CD4-positive, alpha-beta T cell treated with Interleukin-15 for 1 hour (primary cell): ENCODE data around the gene LAMB1.

Experiments used
- DNase-seq: peaks from one replicate; pipeline ENCODE4 v3.0.0-alpha.2; 2020

LAMB1 gene

DNA sequence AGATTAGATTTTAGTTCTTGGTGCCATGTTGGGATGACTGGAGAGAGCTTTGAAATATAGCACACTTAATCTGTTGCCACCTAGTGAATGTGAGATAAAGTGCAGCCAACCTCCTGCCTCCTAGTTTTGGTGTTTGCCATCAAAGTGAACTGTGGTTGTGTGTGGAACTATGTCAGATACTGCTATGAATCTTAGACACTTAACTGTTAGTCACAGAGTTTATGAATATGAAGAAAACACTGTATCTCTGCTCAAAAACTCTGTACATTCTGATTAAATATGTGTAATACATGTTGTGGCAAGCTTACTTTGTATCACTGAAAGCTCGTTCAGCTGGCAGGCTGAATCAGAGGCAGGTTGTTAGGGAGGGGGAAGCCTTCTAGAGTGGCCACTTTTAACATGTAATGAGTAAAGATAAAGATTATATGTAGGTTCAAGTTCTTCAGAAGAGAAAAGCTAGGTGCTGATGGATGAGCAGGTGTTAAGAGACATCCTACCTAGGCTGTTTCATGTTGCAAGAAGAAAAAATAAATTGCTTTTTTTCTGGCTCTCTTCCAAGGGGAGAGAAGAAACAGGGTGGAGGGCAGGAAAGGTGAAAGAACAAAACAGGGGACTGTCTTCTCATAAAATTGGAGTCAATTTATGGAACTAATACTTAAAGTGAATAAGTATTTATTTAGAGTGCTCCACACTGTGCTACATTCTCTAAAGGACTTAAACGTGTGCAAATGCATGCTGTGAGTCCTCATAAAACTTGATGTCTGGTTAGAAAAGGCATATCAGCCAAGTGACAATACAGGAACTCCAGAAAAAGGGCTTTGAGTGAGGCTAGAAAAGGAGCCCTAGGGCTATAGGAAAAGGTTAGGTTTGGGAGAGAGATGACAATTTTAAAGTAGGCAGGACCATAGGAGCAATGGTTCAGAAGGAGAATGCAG lies 14.1 kb upstream of the LAMB1 start:
- no peak for DNase-seq

DNA sequence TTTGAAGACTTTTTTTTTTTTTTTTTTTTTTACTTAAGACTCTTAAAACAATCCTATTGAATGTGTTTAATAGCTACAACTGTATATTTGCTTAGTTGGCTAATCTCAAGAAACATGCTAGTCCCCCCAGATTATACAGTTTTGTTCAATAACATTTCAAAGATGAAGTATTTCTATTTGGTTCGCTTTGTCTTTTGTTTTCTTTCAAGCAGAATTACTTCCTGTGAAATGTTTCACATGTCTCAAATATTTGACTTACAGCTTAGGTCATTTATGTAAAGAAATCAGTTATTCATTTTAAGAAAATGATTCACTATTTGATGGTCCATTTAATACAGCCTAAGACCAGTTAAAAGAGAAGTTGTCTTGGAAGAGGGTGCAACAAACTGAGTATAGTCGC lies 12.8 kb upstream of the LAMB1 start:
- no peak for DNase-seq

DNA sequence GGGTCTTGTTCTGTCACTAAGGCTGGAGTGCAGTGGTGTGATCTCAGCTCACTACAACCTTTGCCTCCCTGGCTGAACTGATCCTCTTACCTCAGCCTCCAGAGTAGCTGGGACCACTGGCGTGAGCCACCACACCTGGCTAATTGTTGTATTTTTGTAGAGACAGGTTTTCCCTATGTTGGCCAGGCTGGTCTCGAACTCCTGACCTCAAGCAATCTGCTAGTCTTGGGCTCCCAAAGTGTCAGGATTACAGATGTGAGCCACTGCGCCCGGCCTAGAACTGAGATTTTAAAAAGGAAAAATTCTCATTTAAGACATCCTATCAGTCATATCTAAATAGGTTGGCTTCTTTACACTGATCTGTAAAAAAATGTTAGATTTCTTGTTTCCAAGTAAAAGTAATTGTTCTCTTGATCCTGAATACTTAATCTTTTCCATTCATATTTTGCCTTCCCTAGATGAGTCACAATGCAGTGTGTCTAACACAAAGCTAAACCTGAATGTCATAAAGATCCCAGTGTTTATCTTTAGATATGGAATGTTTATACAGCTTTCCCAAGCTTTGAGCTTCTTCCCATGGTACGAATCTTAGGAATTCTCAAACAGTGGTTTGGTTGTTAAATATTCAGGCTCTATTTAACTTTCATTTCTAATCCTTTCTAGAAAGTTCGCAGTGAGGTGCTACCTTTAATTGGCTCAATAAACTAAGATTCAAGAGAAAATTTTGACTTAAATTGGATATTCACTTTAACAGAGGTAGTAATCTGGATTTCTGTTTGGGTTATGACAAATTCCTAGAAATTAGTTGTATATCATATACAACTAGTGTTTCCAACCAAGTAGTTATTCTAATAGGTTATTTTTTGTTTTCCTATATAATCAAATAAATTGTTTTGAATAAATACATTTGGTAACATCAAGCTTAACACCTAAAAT lies 12.1 kb upstream of the LAMB1 start:
- no peak for DNase-seq

DNA sequence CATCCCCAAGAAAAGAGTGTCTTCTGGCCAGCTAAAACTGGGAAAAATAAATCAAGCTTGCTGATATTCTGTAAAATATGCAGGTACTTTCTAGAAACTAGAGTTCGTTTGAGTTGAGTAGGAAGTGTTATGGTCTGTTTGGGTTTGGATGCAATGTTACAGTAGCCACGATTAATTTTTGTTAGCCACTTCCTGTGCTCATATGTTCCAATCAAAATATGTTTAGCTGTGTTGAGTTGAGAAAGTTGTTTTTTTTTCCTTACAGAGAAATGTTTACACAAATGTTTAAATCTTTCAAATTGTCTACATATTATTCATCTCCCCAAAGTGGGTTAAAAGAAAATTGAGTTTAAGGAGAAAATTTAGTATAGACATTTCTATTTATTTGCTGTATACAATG lies 11.3 kb upstream of the LAMB1 start:
- DNase-seq = no peak

DNA sequence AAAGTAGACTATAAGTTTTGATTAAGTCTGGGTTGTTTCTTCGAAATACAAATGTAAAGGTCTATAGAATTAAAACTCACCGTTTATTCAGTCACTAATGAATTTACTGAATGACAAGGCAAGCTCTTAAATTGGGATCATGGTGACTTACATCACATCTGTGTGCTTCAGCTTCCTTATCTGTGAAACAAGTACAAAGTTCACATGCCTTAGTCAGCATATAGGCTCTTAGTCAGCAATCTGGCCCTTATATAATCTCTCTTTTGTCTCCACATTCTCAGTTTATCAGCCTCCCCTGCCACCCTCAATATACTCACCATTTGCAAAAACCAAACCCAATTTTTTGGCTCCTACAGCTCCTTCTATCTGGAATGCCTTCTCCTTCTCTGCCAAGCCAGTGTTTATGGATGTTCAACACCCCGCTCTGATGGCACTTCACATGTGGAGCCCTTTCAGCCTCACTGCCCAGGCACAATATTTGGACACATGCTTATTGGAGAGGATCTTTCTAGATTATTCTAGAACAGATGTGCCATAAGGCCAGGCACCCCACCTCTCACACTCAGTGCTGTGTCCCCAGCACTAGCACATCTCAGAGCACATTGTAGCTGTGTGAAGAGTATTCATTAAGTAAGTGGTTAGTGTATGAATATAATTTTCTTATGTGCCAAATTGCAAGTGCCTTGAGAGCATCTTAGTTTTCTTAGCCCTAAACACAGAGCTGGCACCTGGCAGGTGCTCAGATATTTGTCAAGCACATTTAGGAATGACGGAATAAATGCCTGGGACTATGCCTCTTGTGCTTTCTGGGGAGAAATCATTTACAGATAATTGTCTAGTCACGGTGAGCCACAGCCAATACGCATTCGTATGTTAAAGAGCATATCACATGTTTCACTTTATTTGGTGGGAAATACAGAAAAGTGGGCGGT lies 9.8 kb upstream of the LAMB1 start:
- no peak for DNase-seq

DNA sequence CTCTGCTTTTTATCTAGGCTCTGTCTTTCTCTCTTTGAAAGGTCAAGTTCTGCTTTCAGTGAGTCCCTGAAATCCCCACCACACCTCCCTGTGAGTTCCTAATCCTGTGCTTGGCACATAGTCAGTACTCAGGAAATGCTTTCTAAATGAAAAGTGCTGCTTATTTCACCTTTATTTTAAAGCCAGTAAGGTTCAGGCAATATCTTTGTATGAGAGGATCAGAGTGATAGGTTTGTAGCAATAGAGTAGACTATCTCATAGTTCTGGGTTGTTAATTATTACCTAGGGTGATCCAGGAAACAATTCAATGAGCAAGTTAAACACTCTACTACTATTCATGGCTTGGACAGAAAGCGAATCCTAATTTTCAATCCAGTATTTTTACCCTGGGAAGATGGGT lies 7.4 kb upstream of the LAMB1 start:
- DNase-seq = no peak

DNA sequence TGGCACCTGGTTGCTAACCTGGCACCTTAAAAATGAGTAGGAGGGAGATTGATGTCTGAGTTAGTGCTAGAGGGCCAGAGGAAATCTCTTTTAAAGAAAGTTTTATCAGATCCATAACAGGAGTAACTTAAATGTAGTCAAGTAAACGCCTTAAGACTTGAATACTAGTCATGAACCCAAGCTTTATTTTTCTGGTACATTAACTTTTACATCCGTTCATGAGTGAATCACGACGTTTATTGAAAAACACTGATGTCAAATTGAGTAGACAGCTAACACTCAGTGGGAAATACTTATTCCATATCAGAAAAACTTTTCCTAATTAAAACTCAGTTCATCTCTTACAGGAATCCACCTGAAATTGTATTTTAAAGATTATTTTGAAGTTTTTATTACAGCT lies 6.9 kb upstream of the LAMB1 start:
- DNase-seq = no peak

DNA sequence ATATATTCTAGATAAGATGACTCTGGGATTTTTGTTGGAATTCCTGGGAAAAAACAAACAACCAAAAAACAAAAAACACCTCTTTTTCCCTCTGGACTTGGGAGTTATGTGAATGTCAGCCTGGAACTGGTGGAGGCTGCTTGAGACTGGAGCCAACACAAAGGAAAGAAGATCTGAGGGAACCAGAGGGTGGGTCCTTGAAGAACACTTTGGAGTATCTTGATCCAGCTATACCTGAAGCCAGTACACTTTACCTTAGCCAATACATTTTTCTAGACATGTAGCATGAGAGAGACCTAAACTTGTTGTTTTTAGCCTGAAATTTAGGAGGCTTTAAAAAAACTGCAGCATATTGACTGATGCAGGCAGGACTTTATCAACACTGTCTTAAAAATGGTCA lies 5.9 kb upstream of the LAMB1 start:
- DNase-seq = no peak

DNA sequence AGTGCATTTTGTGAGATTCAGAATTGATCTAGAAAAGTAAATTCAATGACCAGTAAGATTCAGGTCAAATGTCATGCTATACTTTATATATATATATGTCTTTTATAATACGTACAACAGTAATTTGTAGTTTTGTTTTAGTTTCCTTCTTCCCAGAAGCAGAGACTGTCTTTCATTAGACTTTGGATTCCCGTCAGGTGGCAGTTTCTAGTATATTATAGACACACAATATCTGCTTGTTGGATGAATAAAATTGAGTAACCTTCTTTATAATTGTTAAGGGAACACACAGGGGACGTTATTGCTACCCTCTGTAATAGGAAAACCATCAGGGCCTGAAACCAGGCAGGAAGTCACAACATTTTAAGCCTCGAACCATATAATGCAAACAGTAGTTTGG lies 5.3 kb upstream of the LAMB1 start:
- DNase-seq = no peak

DNA sequence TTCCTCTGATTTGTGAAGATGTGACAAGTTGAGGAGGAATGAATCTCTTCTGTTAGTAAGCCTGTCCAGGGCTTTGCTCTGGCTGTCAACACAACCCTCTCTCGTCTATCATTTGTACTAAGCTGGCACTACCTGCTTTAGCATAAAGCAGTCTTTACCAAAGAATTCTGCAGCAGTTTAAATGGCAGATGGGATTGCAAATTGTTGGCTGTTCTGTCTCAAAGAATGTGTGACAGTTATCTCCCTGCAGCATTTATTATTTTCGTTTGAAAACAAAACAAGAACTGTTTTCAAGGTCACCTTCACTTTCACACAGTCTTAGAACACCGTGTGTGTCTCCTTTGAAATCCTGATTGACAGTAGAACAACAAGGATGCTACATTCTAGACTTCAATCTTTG lies 4.8 kb upstream of the LAMB1 start:
- DNase-seq = no peak

DNA sequence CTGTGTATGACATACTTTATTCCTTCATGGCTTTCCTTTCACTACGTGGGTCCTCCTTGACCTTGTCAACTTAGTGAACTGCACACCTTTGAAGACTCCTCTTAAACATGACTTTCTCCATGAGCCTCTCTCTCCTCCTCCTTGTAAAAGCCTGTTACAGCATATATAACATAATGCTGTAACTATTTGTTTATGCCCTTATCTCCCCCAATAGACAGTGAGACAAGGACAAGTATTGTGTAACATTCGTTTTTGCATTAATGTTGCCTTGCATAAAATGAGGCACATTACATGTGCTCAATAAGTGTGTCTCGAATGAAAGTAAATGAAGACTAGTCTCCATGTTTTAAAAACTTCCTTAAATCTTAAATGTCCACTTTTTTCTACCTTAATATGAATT lies 4.3 kb upstream of the LAMB1 start:
- no peak for DNase-seq

DNA sequence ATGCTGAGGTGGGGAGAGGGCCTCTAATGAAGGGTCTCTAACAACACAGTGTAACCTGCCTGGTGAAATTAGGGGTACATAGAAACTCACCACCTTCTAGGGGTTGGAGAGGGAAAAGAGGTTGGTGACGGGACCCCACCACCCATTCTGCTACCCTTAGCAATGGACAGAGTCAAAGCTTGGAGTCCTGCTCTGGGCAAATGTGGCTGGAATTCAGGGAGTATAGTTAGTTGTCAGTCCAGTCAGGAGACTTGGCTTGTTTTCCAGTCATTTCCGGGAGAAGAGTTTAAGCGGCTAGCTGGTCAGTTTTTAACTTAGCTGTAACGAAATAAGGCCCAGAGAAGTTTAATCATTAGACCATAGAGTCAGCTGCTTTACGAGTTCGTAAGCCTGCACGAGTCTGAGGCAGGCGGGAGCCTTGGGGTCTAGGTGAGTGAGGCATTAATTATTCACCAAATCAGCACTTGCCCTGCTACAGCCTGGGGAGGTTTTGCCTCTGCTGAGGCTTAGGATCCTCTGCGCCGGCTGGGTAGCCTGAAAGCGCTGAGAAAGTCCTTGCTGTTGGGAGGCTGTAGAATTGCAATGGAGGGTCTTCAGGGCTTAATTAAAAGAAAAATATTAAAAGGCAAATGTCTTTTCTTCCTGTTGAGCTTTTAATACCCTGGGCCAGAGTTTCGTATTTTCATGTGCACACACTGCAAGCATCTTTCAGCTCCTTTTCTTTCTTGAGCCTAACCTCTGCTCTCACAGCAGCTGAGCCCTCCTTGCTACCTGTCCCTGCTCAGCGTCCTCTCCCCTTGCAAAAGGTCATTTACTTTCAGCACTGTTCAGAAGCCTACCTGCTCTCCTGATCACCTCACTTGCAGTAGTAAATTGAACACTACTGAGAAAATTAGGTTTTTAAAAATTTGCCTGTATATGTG lies 1.5 kb upstream of the LAMB1 start:
- no peak for DNase-seq

DNA sequence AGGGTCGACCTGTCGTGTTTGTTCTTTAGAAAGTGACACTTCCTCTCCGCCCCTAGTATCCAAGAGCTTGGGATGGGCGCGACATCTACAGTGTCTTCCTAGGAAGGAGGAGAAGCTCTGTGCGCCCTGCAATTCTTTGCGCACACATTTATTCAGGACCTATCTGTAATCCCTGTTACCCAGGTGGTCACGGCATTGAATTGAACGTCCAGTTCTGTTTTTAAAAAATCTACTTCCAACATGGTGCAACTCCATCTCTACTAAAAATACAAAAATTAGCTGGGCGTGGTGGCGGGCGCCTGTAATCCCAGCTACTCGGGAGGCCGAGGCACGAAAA lies 606 bp upstream of the LAMB1 start:
- no peak for DNase-seq

DNA sequence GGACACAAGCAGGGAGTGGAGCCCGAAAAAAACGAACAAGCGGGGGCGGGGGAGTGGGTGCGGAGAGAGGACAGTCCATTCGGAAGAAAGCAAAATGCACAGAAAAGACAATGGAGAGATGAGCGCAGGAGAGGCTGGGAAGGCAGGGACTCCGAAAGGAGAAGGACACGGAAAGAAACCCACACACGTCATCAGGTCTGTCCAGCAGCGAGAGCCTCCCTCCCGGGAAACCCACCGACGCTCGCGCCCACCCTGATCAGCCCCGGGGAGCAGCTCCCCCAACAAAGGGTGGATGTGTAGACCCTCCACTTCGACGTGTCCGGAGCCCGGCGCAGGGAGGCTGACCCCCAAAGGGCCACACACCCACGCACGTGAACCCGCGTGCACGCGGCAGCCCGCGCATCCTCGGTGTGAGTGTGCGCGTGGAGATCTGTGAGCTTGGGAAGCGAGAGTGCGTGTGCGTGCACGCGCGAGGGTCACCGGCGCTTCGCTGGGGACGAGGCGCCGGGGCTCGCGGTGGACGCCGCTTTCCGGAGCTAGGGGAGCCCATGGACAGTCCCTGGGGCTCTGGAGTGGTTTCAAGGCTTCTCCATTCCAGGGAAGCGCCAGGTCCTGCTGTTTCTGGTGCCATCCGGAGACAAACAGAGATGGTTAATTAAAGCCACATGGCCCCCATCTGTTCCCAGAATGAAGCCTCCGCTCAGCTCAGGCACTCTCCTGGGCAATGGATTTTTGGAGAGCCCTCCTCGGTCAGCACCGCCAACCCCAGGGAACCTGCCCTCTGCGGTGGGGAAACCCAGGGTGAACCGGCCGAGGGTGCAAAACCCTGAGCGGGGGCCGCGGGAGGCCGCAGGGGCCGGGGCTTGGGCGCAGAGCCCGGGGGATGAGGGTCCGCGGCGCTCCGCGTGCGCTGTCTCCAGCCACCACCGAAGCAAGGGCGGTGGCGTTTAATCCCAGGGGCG lies 916 bp downstream of the LAMB1 start:
- DNase-seq = no peak

DNA sequence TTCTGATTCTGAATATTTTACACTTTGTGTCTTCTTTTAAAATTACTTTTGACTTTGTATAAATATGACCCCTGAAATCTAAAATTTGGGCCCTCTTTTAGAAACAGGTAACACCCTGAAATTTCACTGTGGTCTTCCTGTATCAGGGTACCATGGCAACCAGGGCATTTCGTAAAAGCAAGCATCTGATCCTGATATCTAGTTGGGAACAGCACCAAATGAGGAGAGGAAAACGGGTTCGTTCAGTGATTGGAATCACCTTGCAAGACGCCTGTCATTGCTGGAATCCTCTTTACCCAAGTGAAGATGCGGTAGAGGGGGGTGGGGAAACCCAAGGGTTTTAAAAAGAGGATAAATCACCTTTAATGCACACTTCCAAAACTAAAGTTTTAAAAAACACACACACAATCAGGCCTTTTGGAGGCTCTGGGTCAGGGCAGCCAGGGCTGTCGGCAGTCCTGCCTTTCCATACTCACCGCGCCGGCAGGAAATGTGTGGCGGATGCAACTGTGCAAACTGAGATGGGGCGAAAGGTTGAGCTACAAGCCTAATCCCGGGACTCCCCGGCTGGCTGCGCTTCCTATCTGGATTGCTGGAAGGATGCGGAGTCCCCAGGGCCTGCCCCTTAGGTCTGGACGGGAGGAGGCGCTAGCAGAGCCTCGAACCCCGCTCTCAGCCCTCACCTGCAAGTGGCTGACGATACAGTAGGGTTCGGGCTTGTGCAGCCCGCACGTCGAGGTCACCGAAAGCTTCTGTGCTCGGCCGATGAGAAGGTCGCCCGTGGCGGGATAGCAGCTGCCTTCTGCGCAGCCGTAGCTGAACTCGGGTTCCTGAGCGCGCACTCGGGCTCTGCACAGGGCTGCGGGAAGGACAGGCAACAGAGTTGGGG lies 1.8 kb downstream of the LAMB1 start:
- no peak for DNase-seq

DNA sequence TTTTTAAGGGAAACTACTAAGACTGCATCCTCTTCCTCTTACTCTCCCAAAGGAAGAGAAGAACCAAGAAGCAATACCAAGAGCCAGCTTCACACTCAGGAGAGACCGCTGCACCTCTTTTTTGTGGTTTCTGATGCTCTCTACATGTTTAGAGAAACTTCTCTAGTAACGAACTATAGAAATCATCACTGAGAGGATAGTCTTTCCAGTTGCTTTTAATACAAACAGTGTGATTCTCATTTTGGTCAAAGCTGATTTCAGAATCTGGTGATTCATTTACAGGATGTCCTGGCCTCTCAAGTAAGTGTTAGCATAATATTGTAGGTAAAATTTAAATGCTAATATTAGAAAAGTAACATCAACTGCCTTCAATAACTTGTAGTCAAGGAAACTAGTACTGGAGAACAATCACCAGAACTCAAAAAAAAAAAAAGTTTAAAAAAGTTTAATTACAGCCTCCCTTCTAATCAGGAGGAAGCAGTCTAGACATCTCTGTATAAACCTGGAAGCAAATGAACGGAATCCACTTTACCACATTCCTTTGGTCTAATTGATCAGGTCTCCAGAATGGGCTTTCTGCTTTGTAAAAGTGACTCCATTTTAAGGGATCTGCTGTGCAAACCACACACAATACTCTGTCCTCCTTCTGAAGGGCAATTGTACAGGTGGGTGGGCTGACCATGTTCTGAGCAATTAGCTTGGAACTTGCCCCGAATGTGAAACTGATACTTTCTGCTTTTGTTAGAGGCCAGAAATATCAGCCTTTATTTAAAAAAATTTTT lies 3.0 kb downstream of the LAMB1 start:
- no peak for DNase-seq

DNA sequence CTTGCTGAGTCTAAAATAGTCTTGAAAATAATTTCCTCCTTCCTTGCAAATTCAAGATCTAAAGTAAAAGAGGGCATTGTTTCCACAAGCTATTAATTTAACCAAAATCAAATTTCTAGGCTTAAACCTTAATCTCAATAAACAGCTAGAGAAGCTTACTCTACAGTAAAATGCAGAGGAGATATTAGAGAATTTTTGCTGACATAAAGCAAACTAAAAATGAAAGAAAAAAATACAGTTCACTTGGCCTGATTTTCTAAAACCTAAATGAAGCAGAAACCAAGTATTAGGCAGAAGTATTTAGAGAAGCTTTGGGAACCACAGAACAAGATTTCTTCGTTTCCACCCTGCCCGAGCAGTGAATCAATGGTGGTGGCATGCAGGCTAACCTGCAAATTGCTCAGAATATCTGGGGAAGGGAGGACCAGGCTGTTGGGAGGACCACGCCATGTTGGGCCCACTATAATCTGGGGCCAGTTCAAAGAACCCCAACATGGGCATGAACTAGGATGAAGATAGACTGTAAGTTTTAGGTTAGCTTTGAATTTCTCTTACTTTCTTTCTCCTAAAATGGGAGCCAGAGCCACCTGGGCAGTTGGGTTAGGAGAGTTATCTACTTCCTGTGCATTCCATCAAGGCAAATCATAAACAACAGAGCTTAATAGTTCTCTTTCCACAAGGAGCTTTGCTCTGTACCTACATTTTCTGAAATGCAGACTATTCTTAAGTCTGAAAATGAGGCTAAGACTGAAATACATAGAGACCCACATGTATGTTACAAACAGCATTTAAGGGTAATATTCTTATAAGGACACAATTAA lies 4.1 kb downstream of the LAMB1 start:
- no peak for DNase-seq

DNA sequence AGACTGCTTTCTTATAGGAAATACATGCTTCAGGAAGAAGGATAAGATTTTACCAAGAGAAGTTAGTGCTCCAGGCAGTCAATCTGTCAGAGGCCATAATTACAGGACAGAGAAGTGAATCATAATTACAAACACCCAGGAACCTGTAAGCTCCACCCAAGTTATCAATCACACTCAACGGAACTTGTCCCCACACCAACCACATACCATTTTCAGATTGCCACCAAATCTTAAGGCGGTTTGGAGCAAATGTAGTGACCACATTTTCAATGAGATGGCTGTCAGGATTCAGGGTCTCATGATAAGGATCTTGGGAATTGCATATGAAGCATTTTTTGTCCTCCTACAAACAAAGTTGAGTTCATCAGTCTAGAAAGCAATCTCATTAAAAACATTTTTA lies 4.8 kb downstream of the LAMB1 start:
- DNase-seq = no peak
